GM12878 (cell line): Measurements from ENCODE around the gene VPS26A.

Experiments used
- HCFC1 ChIP-seq: fragments of 150-350 bp; IDR thresholded peaks from 2 replicates; pipeline ENCODE4 v1.6.1; 2014; ENCODE audit warnings: low read length
- LARP7 ChIP-seq: fragments of 450-650 bp; IDR thresholded peaks from 2 replicates; pipeline ENCODE4 v1.6.1; 2017; ENCODE audit warnings: mild to moderate bottlenecking
- NR2C2 ChIP-seq: IDR thresholded peaks from 2 replicates; pipeline ENCODE4 v1.6.1; 2011; ENCODE audit warnings: borderline replicate concordance, low read depth; ENCODE audit not compliant: control insufficient read depth, insufficient read length
- POLR2AphosphoS5 ChIP-seq: IDR thresholded peaks from 2 replicates; pipeline ENCODE4 v1.6.1; 2011; ENCODE audit warnings: mild to moderate bottlenecking, low read length, inconsistent platforms
- SP1 ChIP-seq: IDR thresholded peaks from one replicate; pipeline ENCODE4 v1.6.1; 2011; ENCODE audit warnings: low read depth, low read length
- SUPT20H ChIP-seq: IDR thresholded peaks from 2 replicates; pipeline ENCODE4 v1.6.1; 2011; ENCODE audit warnings: low read depth, mild to moderate bottlenecking, low read length, moderate library complexity, borderline replicate concordance; ENCODE audit not compliant: control insufficient read depth
- ZNF207 ChIP-seq: fragments of 450-650 bp; IDR thresholded peaks from 2 replicates; pipeline ENCODE4 v1.6.1; 2014; ENCODE audit warnings: antibody characterized with exemption, mild to moderate bottlenecking, borderline replicate concordance
- TF ChIP-seq, protein P1 (sequence below), 3 experiments: IDR thresholded peaks in 2 of 3; conservative IDR thresholded peaks in 1 of 3; 2 replicates each; pipeline ENCODE4 v1.5.1; 2011; ENCODE audit warnings: low read depth in 3 of 3, low read length in 3 of 3, mild to moderate bottlenecking in 3 of 3, control low read depth in 2 of 3, moderate library complexity in 2 of 3, inconsistent platforms in 1 of 3, mixed read lengths in 1 of 3; ENCODE audit not compliant: control insufficient read depth in 2 of 3, insufficient read depth in 1 of 3; ENCODE audit errors: extremely low read depth in 1 of 3
- TF ChIP-seq, protein P2 (sequence below): fragments of 450-650 bp; IDR thresholded peaks from 2 replicates; pipeline ENCODE4 v1.6.1; 2018; ENCODE audit warnings: borderline replicate concordance, mild to moderate bottlenecking; ENCODE audit not compliant: partially characterized antibody
- TF ChIP-seq, protein P3 (sequence below): fragments of 450-650 bp; IDR thresholded peaks from 2 replicates; pipeline ENCODE4 v1.6.1; 2017; ENCODE audit warnings: antibody characterized with exemption, mild to moderate bottlenecking, moderate library complexity
- TF ChIP-seq, protein P4 (sequence below): fragments of 450-650 bp; IDR thresholded peaks from 2 replicates; pipeline ENCODE4 v1.6.1; 2017; ENCODE audit warnings: borderline replicate concordance

DNA sequence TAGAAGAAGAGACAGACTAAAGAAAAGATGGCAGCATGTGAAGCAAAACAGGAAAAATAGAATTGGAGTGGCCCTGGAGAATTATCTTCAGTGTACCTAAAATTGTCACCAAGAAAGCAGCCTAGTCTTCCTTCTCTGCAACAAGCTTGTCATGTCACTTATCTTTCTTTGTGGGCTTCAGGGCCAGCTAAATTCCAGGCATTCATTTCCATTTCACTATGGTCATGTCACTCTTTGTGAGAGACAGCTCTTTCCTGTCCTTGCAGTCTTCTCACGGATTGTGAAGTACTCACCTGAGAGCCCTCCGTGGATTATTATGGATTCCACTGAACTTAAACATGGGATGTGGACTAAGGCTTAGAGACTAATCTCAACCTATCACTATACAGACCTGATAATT, 87.1 kb downstream of the VPS26A start:
- TF ChIP-seq POLR2AphosphoS5 (no peak), SUPT20H (no peak), LARP7 (no peak), SP1 (no peak), NR2C2 (no peak), HCFC1 (no peak), ZNF207 (no peak)
- TF ChIP-seq, protein P1, sequence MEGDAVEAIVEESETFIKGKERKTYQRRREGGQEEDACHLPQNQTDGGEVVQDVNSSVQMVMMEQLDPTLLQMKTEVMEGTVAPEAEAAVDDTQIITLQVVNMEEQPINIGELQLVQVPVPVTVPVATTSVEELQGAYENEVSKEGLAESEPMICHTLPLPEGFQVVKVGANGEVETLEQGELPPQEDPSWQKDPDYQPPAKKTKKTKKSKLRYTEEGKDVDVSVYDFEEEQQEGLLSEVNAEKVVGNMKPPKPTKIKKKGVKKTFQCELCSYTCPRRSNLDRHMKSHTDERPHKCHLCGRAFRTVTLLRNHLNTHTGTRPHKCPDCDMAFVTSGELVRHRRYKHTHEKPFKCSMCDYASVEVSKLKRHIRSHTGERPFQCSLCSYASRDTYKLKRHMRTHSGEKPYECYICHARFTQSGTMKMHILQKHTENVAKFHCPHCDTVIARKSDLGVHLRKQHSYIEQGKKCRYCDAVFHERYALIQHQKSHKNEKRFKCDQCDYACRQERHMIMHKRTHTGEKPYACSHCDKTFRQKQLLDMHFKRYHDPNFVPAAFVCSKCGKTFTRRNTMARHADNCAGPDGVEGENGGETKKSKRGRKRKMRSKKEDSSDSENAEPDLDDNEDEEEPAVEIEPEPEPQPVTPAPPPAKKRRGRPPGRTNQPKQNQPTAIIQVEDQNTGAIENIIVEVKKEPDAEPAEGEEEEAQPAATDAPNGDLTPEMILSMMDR (IDR thresholded peaks at IDR 0.05 in 2 of 3, conservative IDR thresholded peaks at IDR 0.05 in 1 of 3; ENCODE audit: control insufficient read depth in 2 of 3, extremely low read depth in 1 of 3, insufficient read depth in 1 of 3, low read depth in 3 of 3, low read length in 3 of 3), result no peak
- TF ChIP-seq, protein P2, sequence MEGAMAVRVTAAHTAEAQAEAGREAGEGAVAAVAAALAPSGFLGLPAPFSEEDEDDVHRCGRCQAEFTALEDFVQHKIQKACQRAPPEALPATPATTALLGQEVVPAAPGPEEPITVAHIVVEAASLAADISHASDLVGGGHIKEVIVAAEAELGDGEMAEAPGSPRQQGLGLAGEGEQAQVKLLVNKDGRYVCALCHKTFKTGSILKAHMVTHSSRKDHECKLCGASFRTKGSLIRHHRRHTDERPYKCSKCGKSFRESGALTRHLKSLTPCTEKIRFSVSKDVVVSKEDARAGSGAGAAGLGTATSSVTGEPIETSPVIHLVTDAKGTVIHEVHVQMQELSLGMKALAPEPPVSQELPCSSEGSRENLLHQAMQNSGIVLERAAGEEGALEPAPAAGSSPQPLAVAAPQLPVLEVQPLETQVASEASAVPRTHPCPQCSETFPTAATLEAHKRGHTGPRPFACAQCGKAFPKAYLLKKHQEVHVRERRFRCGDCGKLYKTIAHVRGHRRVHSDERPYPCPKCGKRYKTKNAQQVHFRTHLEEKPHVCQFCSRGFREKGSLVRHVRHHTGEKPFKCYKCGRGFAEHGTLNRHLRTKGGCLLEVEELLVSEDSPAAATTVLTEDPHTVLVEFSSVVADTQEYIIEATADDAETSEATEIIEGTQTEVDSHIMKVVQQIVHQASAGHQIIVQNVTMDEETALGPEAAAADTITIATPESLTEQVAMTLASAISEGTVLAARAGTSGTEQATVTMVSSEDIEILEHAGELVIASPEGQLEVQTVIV, result no peak
- TF ChIP-seq, protein P3, sequence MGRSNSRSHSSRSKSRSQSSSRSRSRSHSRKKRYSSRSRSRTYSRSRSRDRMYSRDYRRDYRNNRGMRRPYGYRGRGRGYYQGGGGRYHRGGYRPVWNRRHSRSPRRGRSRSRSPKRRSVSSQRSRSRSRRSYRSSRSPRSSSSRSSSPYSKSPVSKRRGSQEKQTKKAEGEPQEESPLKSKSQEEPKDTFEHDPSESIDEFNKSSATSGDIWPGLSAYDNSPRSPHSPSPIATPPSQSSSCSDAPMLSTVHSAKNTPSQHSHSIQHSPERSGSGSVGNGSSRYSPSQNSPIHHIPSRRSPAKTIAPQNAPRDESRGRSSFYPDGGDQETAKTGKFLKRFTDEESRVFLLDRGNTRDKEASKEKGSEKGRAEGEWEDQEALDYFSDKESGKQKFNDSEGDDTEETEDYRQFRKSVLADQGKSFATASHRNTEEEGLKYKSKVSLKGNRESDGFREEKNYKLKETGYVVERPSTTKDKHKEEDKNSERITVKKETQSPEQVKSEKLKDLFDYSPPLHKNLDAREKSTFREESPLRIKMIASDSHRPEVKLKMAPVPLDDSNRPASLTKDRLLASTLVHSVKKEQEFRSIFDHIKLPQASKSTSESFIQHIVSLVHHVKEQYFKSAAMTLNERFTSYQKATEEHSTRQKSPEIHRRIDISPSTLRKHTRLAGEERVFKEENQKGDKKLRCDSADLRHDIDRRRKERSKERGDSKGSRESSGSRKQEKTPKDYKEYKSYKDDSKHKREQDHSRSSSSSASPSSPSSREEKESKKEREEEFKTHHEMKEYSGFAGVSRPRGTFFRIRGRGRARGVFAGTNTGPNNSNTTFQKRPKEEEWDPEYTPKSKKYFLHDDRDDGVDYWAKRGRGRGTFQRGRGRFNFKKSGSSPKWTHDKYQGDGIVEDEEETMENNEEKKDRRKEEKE, result no peak
- TF ChIP-seq, protein P4, sequence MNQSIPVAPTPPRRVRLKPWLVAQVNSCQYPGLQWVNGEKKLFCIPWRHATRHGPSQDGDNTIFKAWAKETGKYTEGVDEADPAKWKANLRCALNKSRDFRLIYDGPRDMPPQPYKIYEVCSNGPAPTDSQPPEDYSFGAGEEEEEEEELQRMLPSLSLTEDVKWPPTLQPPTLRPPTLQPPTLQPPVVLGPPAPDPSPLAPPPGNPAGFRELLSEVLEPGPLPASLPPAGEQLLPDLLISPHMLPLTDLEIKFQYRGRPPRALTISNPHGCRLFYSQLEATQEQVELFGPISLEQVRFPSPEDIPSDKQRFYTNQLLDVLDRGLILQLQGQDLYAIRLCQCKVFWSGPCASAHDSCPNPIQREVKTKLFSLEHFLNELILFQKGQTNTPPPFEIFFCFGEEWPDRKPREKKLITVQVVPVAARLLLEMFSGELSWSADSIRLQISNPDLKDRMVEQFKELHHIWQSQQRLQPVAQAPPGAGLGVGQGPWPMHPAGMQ, result no peak
